Inferior parietal cortex (tissue), 1 donor: ENCODE results near the gene PPIP5K1.
"Not testable (repeated sequence)": the region's sequence is repeated elsewhere in the genome, so short reads cannot be mapped to it uniquely, and the experiment has no call there.

Source experiments
- DNase-seq: peaks from one replicate; pipeline ENCODE4 v3.0.0-alpha.2; 2016; ENCODE audit errors: extremely low spot score

Gene PPIP5K1

DNA sequence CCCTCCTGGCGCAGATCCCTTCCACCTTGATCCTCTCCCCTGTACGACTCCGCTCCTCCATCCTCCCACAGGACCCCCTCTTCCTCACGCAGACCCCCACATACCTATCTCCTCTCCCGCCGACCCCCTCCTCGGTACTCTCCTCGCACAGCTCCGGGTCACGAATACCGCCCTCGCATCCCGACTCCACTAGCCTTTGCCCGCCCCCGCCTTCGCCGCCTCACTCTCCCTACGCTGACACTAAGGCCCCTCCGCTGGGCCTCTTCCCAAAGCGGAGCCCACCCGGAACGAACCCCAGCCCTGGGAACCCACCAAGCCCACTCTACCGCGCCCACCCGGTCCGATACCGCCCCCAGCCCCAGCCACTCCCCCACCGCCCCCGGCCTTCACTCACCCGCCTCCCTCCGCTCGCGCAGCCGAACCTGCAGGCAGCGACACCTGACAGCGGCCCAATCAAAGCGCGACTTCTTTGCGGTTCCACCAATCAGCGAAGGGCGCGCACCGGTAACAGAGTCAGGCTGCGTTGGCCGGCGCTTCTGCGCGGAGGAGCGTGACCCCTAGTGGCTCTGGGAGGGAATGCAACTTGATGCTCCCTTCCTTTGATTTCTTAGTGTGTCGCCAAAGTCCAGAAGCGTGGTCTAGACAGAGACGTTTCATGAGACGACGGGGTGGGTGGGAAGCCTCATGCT lies at the start of gene PPIP5K1:
Gene PPIP5K1, minus strand, starts transcription at position 431 of the 689 bp plus-strand sequence. CDS start 5,704 bp downstream, outside the sequence.
- DNase-seq: not testable (repeated sequence)

DNA sequence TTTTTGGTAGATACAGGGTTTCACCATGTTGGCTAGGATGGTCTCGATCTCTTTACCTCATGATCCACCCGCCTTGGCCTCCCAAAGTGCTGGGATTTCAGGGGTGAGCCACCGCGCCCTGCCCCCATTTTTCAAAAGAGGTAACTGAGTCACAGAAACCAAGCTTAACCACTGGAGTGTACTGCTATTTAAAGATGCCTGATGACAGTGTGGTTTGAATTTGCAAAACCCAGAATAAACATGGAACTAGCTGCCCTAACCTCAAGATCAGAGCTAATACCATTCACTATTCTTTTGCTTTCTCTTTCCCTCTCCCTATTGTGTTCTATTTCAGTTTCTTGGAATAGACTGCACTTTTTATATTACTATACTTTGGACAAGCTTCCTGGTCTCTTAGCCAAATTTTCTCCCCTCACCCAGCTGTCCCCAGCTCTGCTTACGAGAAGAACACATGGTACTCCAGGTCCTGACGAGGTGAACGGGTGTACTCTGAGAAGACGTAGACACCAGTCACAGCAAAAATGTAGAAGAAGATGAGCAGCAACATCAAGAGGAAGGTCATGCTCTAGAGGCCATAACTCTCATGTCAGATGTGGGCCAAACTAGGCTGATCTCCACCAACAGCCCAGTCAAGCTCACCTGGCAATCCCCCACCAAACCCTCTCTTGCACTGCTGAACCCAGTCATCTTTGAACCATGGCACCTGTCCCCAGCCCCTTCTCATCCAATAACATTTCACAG lies 48.6 kb upstream of the PPIP5K1 start:
- DNase-seq: not testable (repeated sequence)

DNA sequence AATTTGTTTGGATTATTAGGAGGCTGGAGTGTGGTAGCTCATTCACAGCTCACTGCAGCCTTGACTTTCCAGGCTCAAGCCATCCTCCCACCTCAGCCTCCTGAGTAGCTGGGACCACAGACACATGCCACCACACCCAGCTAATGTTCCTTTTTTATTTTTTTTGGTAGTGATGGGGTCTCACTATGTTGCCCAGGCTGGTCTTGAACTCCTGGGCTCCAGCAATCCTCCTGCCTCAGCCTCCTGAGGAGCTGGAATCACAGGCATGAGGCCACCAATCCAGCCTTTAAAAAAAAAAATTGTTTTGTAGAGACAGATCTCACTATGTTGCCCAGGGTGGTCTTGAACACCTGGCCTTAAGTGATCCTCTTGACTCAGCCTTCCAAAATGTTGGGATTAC lies 36.9 kb upstream of the PPIP5K1 start:
- not testable (repeated sequence) for DNase-seq

DNA sequence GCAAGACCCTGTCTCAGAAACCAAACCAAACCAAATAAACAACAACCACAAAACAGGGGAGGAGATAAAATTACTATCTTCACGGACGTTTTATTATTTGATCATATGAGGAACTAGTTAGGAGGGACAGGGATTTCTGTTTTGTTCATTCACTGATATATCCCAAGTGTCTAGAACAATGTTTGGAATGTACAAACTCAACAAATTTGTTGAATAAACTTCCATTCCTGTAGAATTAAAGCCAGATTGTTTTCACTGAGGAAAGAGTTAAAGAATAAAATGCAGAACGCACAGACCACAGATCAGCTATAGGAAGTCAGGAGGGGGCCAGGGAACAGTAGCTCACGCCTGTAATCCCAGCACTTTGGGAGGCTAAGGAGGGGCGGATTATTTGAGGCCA lies 35.1 kb upstream of the PPIP5K1 start:
- no peak for DNase-seq

DNA sequence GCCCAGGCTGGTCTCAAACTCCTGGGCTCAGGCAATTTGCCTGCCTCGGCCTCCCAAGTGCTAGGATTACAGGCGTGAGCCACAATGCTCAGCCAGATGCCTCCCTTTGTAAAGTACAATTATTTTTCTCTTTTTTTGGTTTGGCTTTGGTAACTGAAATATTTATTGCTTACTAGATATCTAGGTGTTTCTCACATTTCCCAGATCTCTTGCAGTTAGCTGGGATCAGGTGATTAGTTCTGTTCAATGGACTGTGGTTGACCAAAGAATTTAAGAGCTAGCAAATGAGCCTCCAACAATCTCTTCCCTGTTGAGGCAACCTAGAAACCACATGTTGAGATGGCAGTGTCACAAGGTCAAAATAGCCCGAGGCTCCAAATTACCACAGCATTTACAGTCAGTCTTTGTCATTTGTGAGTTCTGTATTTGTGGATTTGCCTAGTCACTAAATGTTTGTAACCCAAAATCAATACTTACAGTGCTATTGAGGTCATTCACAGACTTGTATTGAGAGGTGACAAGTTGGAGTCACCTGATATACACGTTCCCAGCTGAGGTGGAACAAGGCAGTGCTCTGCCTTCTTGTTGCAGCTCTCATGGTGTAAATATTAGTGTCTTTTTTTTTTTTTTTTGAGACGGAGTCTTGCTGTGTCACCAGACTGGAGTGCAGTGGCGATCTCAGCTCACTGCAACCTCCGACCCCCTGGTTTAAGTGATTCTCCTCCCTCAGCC lies 32.2 kb upstream of the PPIP5K1 start:
- not testable (repeated sequence) for DNase-seq

DNA sequence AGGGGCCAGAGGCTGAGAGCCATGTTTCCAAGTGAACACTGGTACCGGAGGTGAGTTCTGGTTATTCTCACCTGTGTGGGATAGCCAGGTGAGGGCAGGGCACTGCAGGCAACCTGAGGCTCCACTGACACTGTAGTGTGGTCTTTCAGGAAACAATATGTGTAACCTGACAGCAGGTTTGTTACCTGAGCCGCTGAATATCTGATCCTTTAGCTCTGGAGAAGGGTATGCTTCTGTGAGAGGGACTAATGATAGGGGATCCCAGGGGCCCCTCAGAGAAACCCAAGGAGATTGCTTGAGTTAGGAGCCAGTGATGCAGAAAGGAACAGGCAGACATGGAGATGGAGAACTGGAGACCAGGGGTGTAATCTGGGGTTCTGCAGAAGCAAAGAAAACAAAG lies 28.7 kb upstream of the PPIP5K1 start, which contains the start of gene STRC:
Gene STRC, minus strand, starts transcription at position 101 of the 400 bp plus-strand sequence. Its CDS starts 78 bp downstream, at position 23.
- not testable (repeated sequence) for DNase-seq

DNA sequence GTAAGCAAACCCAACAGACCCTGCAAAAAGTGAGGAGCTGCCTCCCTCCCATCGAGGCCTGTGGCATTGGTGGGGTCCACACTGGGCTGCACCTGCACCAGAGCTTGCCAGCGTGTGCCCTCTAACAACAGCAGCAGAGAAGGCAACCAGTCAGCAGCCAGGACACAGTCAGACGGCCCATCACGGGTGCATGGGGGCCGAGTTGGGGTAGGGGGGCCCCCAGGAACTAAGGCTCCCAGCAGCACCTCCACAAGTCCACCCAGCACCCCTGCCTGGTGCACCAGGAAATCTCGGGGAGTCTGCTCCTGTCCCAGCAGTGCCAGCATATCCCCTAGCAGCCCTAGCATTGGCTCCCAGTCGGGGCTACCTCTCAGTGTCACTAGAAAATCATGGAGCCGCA lies 27.7 kb upstream of the PPIP5K1 start:
- DNase-seq: not testable (repeated sequence)

DNA sequence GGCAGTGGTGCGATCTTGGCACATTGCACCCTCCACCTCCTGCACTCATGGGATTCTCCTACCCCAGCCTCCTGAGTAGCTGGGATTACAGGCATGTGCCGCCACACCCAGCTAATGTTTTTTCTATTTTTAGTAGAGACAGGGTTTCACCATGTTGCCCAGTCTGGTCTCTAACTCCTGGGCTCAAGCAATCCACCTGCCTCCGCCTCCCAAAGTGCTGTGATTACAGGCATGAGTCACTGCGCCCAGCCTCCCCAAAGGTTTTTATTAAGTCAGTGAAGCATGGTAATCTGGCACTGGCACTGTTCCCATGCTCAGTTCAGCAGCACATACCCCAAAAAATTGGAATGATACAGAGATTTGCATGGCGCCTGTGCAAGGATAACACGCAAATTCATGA lies 12.2 kb upstream of the PPIP5K1 start:
- DNase-seq: not testable (repeated sequence)

DNA sequence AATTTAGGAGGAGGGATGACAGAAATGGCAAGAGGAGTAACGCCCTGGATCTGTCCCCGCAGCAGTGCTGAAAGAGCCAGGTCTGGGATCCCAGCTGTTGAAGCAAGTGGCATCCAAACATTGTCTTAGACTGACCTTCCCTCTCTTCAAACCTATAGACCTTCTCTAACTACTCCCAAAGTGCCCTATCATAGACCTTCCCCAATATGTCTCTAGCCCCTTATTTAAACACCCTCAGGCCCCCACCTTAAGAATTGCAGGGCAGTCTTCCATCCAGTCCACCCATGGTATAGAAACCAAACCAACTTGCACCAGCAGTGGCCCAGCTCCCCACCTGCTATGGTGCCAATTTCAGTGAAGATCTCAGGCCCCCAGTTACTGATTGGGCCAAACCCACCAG lies 10.2 kb upstream of the PPIP5K1 start:
- not testable (repeated sequence) for DNase-seq

DNA sequence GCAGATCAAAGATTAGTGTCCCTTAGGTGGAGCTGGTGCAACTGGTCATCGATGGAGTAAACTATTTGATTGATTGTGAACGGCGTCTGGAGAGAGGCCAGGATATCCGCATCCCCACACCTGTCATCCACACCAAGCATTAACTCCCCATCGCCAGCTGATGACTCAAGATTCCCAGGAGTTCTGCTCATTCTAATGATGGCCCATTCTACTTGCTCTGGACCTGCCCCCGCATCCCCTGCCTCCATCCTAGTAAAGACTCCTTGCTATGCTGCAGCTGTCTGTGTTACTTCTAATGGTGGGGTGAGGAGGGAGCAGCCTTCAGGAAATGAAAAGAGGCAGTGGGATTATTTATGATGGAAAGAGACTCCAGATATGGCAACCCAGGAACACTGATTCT lies 9.1 kb upstream of the PPIP5K1 start:
- DNase-seq: not testable (repeated sequence)

DNA sequence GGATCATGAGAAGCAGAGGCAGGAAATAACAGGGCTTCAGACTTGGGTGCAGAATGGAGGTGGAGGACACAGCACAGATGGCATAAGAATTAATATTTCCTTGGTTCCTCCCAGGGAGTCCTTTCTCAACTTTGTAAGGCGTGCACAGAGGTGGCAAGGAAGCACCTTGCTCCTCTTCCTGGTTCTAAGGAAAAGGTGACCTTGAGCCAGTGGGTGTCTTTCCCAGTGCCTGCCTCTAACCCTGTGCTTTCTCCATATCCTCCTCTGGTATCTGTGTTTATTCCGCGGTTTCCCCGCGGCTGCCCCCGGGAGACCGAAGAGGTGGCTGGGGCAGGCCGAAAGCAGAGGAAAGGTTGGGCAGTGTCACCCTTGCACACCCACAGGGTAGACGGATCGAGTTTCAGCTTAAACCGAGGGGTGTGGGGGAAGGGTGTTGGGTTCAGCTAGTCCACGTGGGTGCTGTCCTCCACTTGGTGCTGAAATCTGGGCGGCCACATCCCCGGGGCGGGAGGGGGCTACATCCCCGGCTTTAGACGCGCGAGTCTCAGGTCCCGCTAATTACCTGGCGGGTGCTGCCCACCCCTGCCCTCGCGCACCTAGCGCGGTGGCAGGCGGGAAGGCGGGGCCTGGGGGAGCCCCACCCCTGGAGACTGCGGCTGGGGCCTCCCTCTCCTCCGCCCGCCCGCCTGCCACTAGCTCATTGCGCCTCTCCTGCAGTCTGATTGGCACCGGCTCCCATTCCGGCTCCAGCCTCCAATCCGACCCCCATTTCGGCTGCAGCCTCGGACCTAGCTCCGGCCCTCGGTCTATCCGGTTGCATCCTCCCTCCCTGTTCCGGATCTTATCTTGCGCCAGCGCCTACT lies 3.6 kb upstream of the PPIP5K1 start, which contains the start of gene CKMT1B:
Gene CKMT1B, plus strand, starts transcription at position 700 of the 863 bp plus-strand sequence. CDS start 192 bp downstream, outside the sequence.
- DNase-seq: not testable (repeated sequence)

DNA sequence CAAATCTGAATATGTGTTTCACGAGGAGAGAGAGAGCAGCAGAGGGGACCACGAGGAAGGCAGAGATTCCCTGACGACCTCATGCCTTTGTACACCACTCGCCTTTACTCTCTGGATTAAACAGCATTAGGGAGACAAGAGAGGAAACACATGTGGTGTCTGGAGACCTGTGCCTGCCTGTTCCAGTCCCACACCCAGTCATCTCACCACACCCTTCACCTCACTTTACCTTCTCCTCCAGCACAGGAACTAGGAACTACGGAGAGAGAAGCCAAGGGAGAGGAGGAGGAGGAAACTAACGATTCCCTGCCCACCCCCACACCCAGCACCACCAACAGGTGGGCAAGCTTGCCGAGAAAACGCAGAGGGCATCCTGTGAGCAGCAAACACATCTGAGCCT lies 2.8 kb upstream of the PPIP5K1 start:
- not testable (repeated sequence) for DNase-seq

DNA sequence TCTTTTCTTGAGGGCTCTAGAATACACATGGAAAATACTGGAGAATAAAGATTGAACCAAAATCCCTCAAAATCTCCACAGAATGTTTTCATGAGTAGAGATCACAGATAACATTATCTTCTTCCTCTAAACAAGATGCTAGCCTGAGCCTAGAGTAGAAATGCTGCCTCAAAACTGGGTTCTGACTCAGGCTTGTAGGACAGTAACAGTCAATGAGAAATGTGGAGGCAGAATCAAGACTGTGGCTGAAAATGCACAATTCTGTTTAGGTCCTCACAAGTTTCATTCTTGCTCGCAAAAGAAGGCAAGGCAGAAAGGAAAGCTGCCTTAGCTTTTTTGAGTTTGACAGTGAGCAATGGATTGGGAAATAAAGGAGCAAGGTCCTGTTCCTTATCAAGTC lies 15.4 kb downstream of the PPIP5K1 start:
- DNase-seq: not testable (repeated sequence)

DNA sequence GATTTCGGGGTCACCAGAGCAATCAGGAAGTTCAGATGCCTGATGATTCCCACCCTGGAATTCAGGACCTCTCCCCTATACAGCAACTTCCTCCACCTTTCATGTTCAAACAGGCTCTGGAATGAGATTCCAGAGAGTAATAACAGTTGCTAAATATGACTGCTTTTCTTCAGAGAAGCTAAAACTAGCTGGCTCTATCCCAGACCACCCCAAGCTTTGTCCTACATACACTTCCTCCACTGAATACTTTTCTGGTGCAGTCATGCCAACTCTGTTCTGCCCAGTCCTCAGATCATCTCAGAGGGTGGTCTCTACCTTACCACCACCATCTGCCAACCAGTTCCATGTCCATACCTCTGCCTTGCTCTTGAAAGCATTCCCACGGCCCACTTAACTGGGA lies 23.4 kb downstream of the PPIP5K1 start:
- DNase-seq: not testable (repeated sequence)

DNA sequence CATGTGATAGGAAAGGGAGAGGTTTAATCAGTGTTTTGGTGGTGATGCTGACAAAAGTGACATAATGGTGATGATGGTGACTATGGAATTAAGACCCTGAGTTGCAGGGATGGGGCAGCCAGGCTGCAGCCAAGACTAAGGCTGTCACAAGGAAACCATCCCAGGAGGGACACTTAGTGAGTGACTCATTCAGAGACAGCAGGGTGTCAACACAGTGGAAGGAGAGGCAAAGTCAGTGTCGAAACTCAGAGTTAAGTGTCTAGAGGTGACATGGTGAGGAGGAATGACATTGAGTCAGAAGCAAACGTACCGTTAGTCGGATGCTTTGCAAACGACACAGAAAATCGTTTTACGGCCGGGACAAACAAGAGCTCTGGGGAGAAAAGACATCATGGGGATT lies 26.2 kb downstream of the PPIP5K1 start:
- not testable (repeated sequence) for DNase-seq

DNA sequence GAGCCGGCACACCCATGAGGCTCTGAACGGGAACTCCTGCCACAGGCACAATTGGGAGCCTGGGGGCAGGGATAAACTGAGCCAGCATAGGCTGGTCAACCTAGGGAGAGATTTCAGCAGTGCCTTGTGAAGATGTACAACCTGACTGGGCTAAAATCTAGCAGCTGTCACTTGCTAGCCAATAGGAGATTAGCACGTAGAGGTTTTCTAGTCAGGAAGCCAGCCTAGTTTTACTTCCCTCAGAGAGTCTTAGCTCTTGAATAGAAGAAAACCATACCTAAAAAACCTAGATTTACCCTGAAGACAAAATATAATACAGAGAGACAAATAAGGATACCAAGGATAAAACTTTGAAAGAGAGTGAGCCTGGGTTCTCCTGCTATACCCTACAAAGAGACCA lies 27.3 kb downstream of the PPIP5K1 start:
- DNase-seq: not testable (repeated sequence)

DNA sequence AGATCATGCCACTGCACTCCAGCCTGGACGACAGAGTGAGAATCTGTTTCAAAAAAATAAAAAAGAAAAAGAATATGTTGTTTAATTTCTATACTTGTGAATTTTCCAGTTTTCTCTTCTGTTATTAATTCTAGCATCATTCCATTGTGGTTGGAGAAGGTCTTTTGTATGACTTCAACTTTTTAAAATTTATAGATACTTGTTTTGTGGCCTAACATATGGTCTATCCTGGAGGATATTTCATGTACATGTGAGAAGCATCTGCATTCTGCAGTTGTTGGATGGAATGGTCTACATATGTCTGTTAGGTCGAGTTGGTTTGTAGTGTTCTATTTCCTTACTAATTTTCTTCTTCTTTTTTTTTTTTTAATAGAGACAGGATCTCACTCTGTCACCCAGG lies 37.0 kb downstream of the PPIP5K1 start:
- no peak for DNase-seq

DNA sequence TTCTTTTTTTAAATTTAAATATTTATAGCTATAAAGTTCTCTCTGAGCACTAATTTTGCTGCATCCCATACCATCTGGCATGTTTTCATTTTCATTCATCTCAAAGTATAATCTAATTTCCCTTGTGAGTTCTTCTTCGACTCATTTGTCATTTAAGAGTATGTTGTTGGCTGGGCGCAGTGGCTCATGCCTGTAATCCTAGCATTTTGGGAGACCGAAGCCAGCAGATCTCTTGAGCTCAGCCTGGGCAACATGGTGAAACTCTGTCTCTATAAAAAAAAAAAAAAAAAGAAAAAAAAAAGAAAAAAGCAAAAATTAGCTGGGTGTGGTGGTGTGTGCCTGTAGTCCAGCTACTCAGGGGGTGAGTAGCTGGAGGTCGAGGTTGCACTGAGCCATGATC lies 37.8 kb downstream of the PPIP5K1 start:
- DNase-seq: no peak

DNA sequence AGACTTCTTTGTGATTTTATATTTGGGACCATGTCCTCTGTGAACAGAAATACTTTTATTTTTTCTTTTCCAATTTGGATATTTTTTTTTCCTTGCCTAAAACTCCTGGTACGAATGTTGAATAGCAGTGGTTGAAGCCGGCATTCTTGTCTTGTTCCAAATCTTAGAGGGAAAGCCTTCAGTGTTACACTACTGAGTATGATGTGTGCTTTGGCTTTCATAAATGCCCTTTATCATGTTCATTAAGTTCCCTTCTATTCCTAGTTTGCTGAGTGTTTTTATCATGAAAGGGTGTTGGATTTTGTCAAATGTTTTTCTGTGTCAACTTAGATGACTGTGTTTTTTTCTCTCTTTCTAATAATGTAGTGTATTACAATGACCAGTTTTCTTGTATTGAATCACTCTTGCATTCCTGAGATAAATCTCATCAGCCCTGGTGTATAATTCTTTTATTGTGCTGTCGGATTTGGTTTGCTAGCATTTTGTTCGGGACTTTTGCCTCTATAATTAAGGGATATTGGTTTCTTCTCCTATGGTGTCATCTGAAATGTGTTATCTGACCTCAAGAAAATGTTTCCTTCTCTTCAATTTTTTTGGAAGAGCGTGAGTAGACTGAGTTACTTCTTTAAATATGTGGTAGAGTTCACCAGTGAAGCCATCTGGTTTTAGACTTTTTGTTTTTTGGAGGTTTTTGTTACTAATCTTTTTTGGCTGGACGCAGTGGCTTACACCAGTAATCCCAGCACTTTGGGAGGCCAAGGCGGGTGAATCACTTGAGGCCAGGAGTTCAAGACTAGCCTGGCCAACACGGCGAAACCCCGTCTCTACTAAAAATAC lies 39.3 kb downstream of the PPIP5K1 start:
- DNase-seq: no peak

DNA sequence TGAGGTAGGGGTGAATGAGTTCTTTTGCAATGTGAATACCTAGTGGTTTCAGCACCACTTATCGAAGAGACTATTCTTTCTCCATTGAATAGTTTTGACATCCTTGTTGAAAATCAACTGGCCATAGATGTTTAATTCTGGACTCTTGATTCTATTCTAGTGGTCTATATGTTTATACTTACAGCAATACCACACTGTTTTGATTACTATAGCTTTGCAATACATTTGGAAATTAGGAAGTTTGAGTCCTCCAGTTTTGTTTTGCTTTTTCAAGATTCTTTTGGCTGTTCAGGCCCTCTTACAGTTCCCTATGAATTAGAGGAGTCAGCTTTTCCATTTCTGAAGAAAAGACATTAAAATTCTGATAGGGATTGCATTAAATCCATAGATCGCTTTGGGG lies 42.5 kb downstream of the PPIP5K1 start:
- DNase-seq: no peak
